ENCODE measurements around the gene SPACA6. TPM values are rescaled to one million over a fixed set of nuclear protein-coding genes. Genes with fewer than 3 reads are reported as not detected.
A peak's percentile ranks its signal among the peaks of the same experiment; 100 is the strongest.
"Not testable (repeated sequence)": the region's sequence is repeated elsewhere in the genome, so short reads cannot be mapped to it uniquely, and the experiment has no call there.

The SPACA6 gene
- total and polyA plus RNA-seq, 7 experiments from 2014 or later: 2.0 to 11.5 (median 7.2) TPM

DNA sequence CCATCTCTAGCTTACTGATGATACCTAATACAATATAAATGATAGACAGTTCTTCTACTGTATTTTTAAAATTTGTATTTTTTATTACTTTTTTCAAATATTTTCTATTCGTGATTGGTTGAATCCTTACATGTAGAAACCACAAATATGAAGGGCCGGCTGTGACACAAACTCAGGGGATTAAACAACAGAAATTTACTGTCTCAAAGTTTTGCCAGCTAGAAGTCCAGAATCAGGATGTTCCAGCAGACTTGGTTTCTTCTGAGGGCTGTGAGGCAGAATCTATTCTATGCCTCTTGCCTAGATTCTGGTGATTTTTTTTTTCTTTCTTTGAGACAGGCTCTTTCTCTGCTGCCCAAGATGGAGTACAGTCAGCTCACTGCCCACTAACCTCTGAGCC lies 44.8 kb downstream of the SPACA6 start:
- DNase-seq (no peak), ATAC-seq (no peak)
- Histone ChIP-seq H3K36me3 (ENCODE audit: control insufficient read depth in 2 of 3, insufficient read depth in 3 of 3, low read length in 3 of 3) (no peaks in the 10 kb centered on the region), H3K27ac (ENCODE audit: low read depth, low read length) (no peak overlapping the region), H3K9me3 (ENCODE audit: control insufficient read depth in 2 of 3, low read length in 3 of 3) (no peaks in the 10 kb centered on the region), H3K4me3 (ENCODE audit: low read length) (no peak overlapping the region), H3K4me1 (ENCODE audit: control insufficient read depth in 2 of 2, insufficient read depth in 2 of 2, low read length in 2 of 2) (no peaks in the 10 kb centered on the region), H3K27me3 (ENCODE audit: control insufficient read depth in 2 of 2, insufficient read depth in 2 of 2, low read length in 2 of 2) (no peaks in the 10 kb centered on the region)
- Mint-ChIP-seq H3K36me3 (no peaks in the 10 kb centered on the region), H3K4me3 (no peak overlapping the region), H3K27me3 (peaks cover 2 to 28% (median 19%) of the 10 kb centered on the region in 5 donors), H3K27ac (no peak overlapping the region), H3K4me1 (peaks cover 0 to 1% (median 0%) of the 10 kb centered on the region in 7 donors), H3K9me3 (peaks cover 0 to 7% (median 0%) of the 10 kb centered on the region in 11 donors)
- ChIA-PET POLR2A (no interaction called here), CTCF (interaction anchor here (0.6 kb wide), 1 partner anchor 222 kb away, joined by 4 read pairs; no protein-coding TSS in a partner anchor)
- intact Hi-C loops (cut with micrococcal nuclease): no loop called here

DNA sequence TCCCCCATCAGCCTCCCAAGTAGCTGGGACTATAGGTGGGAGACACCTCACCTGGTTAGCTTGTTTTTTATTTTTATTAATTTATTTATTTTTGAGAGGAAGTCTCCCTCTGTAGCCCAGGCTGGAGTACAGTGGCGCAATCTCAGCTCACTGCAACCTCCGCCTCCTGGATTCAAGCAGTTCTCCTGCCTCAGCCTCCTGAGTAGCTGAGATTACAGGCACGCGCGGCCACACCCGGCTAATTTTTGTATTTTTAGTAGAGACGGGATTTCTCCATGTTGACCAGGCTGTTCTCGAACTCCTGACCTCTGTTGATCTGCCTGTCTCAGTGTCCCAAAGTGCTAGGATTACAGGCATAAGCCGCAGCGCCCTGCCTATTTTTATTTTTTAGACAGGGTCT lies 45.4 kb downstream of the SPACA6 start:
- DNase-seq; H3K36me3 Mint-ChIP-seq; H3K9me3 ChIP-seq (ENCODE audit: control insufficient read depth in 2 of 3, low read length in 3 of 3); POLR2A ChIA-PET; ATAC-seq; H3K4me1 Mint-ChIP-seq; H3K27me3 ChIP-seq (ENCODE audit: control insufficient read depth in 2 of 2, insufficient read depth in 2 of 2, low read length in 2 of 2); H3K36me3 ChIP-seq (ENCODE audit: control insufficient read depth in 2 of 3, insufficient read depth in 3 of 3, low read length in 3 of 3); H3K4me3 ChIP-seq (ENCODE audit: low read length); H3K27ac ChIP-seq (ENCODE audit: low read depth, low read length); H3K27ac Mint-ChIP-seq; H3K4me3 Mint-ChIP-seq; intact Hi-C loops (cut with micrococcal nuclease); H3K4me1 ChIP-seq (ENCODE audit: control insufficient read depth in 2 of 2, insufficient read depth in 2 of 2, low read length in 2 of 2); H3K9me3 Mint-ChIP-seq: not testable (repeated sequence)
- CTCF ChIA-PET: interaction anchor here (0.6 kb wide), 1 partner anchor 223 kb away, joined by 4 read pairs; no protein-coding TSS in a partner anchor
- H3K27me3 Mint-ChIP-seq: peaks cover 2 to 28% (median 20%) of the 10 kb centered on the region in 5 donors

DNA sequence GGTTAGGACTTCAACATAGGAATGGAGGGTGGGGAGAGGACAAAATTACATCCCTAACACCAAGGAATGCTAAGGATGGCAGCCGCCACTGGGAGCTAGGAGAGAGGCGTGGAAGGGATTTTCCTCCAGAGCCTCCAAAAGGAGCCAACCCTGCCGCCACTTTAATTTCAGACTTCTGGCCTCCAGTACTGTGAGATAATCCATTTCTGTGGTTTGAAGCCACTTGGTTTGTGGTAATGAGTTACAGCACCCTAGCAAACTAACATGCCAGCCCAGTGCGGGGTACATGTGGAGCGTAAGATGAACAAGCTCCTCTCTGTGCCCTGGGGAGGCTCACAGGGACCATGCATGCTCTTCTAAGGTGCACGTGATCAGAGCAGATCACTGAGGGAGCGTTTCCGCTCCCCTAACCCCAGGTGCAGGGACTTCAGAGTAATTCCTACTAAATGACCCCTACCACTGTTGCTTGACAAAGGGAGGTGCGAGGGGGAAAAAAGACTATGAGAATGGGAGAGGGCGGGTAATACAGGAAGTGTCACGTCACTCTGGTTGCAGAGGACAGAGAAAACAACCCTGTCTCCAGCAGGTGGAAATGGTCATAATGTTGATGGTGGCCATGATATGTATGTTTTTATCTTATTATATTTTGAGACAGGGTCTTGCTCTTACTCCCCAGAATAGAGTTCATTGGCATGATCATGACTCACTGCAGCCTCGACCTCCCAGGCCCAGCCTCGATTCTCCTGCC lies 46.5 kb downstream of the SPACA6 start:
- intact Hi-C loops (cut with micrococcal nuclease): no loop called here
- H3K9me3 ChIP-seq (ENCODE audit: control insufficient read depth in 2 of 3, low read length in 3 of 3): no peaks in the 10 kb centered on the region
- Mint-ChIP-seq H3K4me1 (peaks cover 0 to 1% (median 0%) of the 10 kb centered on the region in 7 donors), H3K36me3 (no peaks in the 10 kb centered on the region), H3K9me3 (peaks cover 0 to 4% (median 0%) of the 10 kb centered on the region in 11 donors), H3K4me3 (no peak overlapping the region), H3K27me3 (peaks cover 2 to 28% (median 21%) of the 10 kb centered on the region in 5 donors), H3K27ac (peak overlapping the region in 1 of 9 donors; percentile 70)
- no peak for DNase-seq
- H3K27me3 ChIP-seq (ENCODE audit: control insufficient read depth in 2 of 2, insufficient read depth in 2 of 2, low read length in 2 of 2): no peaks in the 10 kb centered on the region
- no peaks in the 10 kb centered on the region for H3K4me1 ChIP-seq (ENCODE audit: control insufficient read depth in 2 of 2, insufficient read depth in 2 of 2, low read length in 2 of 2)
- no peak for ATAC-seq
- H3K4me3 ChIP-seq (ENCODE audit: low read length): no peak overlapping the region
- ChIA-PET POLR2A (no interaction called here), CTCF (interaction anchor here (1.1 kb wide), 1 partner anchor 38 kb away, joined by 3 read pairs; no protein-coding TSS in a partner anchor)
- H3K36me3 ChIP-seq (ENCODE audit: control insufficient read depth in 2 of 3, insufficient read depth in 3 of 3, low read length in 3 of 3): no peaks in the 10 kb centered on the region
- H3K27ac ChIP-seq (ENCODE audit: low read depth, low read length): no peak overlapping the region

DNA sequence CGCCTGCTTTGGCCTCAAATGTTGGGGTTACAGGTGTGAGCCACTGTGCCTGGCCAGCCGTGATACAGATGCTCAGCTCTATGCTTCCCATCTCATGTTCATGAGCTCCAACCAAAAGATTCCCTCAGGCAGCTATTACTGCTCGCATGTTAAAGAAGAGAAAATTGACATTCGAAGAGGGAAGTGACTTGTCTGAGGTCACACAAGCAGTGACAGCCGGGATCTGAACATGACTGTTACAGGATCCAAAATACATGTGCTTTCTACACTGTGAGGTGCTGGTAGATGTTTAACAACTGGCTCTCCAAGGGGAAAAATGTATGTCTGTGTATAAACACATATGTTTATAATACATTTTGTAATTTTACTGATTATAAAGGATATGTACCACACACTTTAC lies 47.2 kb downstream of the SPACA6 start:
- intact Hi-C loops (cut with micrococcal nuclease): no loop called here
- ATAC-seq (no peak), DNase-seq (no peak)
- H3K9me3 Mint-ChIP-seq: peaks cover 0 to 5% (median 0%) of the 10 kb centered on the region in 11 donors
- no peaks in the 10 kb centered on the region for H3K4me1 ChIP-seq (ENCODE audit: control insufficient read depth in 2 of 2, insufficient read depth in 2 of 2, low read length in 2 of 2)
- H3K9me3 ChIP-seq (ENCODE audit: control insufficient read depth in 2 of 3, low read length in 3 of 3): no peaks in the 10 kb centered on the region
- ChIA-PET POLR2A (no interaction called here), CTCF (interaction anchor here (1.1 kb wide), 1 partner anchor 38 kb away, joined by 3 read pairs; no protein-coding TSS in a partner anchor)
- no peak overlapping the region for H3K4me3 Mint-ChIP-seq
- no peak overlapping the region for H3K27ac ChIP-seq (ENCODE audit: low read depth, low read length)
- no peak overlapping the region for H3K4me3 ChIP-seq (ENCODE audit: low read length)
- H3K27ac Mint-ChIP-seq: no peak overlapping the region
- no peaks in the 10 kb centered on the region for H3K27me3 ChIP-seq (ENCODE audit: control insufficient read depth in 2 of 2, insufficient read depth in 2 of 2, low read length in 2 of 2)
- H3K36me3 Mint-ChIP-seq: no peaks in the 10 kb centered on the region
- H3K4me1 Mint-ChIP-seq: peaks cover 0 to 1% (median 0%) of the 10 kb centered on the region in 7 donors
- peaks cover 2 to 21% (median 19%) of the 10 kb centered on the region in 5 donors for H3K27me3 Mint-ChIP-seq
- H3K36me3 ChIP-seq (ENCODE audit: control insufficient read depth in 2 of 3, insufficient read depth in 3 of 3, low read length in 3 of 3): no peaks in the 10 kb centered on the region

DNA sequence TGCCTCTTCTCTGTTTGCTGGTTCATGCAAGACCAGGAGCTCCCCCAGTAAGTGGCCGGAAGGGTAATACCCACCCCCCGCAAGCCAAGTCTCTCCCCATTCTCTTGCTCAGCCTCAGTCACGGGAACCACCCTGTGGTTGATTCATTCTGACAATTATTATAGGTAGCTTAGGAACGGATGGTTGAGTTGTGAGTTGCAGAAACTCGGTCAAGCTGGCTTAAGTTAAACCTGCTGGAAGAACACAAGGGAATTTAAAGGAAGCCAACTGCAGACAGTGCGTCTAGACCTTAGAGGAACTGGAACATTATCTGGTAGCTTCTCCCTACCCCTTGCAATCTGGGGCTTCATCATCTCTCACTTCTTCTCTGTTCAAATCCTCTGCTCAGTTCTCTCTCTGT lies 49.7 kb downstream of the SPACA6 start:
- H3K27me3 Mint-ChIP-seq: peaks cover 0 to 16% (median 7%) of the 10 kb centered on the region in 5 donors
- CTCF ChIA-PET: interaction anchor here (0.6 to 0.7 kb wide), 2 partner anchors 18 to 1577 kb away, joined by 3 to 4 read pairs; partner anchors contain the start of gene FPR2
- peaks cover 0 to 10% (median 0%) of the 10 kb centered on the region in 11 donors for H3K9me3 Mint-ChIP-seq

DNA sequence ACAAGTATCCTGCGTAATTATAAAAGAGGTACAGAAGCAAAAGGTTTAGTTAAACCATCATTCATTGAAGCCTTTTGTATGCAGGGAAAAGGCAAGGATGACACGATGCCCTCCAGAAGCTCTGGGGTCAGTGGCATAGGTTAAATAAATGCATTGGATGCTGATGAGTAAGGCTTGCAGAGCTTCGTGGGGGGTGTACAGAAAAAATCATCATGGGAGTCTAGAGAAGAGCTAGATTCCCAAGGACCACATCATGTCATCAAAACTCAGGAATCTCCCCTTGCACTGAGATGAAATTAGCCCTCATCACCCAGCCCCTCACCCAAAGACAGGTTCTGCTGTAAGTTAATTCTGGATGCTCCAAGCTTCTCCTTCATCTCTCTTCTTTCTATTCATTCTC lies 50.3 kb downstream of the SPACA6 start:
- CTCF ChIA-PET: no interaction called here
- intact Hi-C loops (cut with micrococcal nuclease): no loop called here
- no peaks in the 10 kb centered on the region for H3K4me1 ChIP-seq (ENCODE audit: control insufficient read depth in 2 of 2, insufficient read depth in 2 of 2, low read length in 2 of 2)
- H3K27ac ChIP-seq (ENCODE audit: low read depth, low read length): no peak overlapping the region
- H3K27me3 Mint-ChIP-seq: peaks cover 0 to 16% (median 7%) of the 10 kb centered on the region in 5 donors
- DNase-seq (no peak), ATAC-seq (no peak)
- POLR2A ChIA-PET: no interaction called here
- no peak overlapping the region for H3K4me3 ChIP-seq (ENCODE audit: low read length)
- no peak overlapping the region for H3K4me3 Mint-ChIP-seq
- H3K27me3 ChIP-seq (ENCODE audit: control insufficient read depth in 2 of 2, insufficient read depth in 2 of 2, low read length in 2 of 2): no peaks in the 10 kb centered on the region
- H3K9me3 ChIP-seq (ENCODE audit: control insufficient read depth in 2 of 3, low read length in 3 of 3): no peaks in the 10 kb centered on the region
- H3K36me3 Mint-ChIP-seq: no peaks in the 10 kb centered on the region
- H3K4me1 Mint-ChIP-seq: no peaks in the 10 kb centered on the region
- H3K9me3 Mint-ChIP-seq: peaks cover 0 to 14% (median 0%) of the 10 kb centered on the region in 11 donors
- H3K27ac Mint-ChIP-seq: no peak overlapping the region
- no peaks in the 10 kb centered on the region for H3K36me3 ChIP-seq (ENCODE audit: control insufficient read depth in 2 of 3, insufficient read depth in 3 of 3, low read length in 3 of 3)

More for the DNA sequence above, 49.7 kb downstream of the SPACA6 start:
- Histone ChIP-seq H3K36me3 (ENCODE audit: control insufficient read depth in 2 of 3, insufficient read depth in 3 of 3, low read length in 3 of 3) (no peaks in the 10 kb centered on the region), H3K27me3 (ENCODE audit: control insufficient read depth in 2 of 2, insufficient read depth in 2 of 2, low read length in 2 of 2) (no peaks in the 10 kb centered on the region), H3K4me3 (ENCODE audit: low read length) (no peak overlapping the region), H3K9me3 (ENCODE audit: control insufficient read depth in 2 of 3, low read length in 3 of 3) (no peaks in the 10 kb centered on the region), H3K27ac (ENCODE audit: low read depth, low read length) (no peak overlapping the region), H3K4me1 (ENCODE audit: control insufficient read depth in 2 of 2, insufficient read depth in 2 of 2, low read length in 2 of 2) (no peaks in the 10 kb centered on the region)
- intact Hi-C loops (cut with micrococcal nuclease): no loop called here
- Mint-ChIP-seq H3K36me3 (no peaks in the 10 kb centered on the region), H3K4me1 (no peaks in the 10 kb centered on the region), H3K4me3 (no peak overlapping the region), H3K27ac (no peak overlapping the region)
- no peak for DNase-seq
- POLR2A ChIA-PET: no interaction called here
- ATAC-seq: peak; percentile 34

DNA sequence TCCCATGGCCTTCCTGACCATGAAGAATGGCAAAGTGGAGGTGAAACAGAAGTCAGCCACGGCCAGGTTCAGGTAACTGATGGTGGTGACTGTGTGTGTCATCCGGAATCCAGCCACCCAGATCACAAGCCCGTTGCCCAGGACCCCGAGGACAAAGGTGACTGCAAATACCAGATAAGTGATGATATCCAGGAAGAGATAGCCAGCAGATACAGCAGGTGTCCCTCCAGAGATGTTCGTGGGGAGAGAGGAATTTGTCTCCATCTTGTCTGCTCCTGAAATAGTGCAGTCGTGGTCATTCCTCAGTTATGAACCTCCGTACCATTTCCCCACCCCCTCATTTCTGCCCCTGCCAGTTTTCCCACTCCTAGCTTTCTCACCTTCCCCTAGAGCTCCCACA lies 53.6 kb downstream of the SPACA6 start:
- no peak overlapping the region for H3K4me3 ChIP-seq (ENCODE audit: low read length)
- Mint-ChIP-seq H3K27me3 (peaks cover 0 to 16% (median 7%) of the 10 kb centered on the region in 5 donors), H3K36me3 (peaks cover 0 to 3% (median 0%) of the 10 kb centered on the region in 5 donors), H3K4me3 (no peak overlapping the region), H3K27ac (no peak overlapping the region), H3K4me1 (no peaks in the 10 kb centered on the region), H3K9me3 (peaks cover 0 to 14% (median 2%) of the 10 kb centered on the region in 11 donors)
- no peaks in the 10 kb centered on the region for H3K4me1 ChIP-seq (ENCODE audit: control insufficient read depth in 2 of 2, insufficient read depth in 2 of 2, low read length in 2 of 2)
- DNase-seq (no peak), ATAC-seq (no peak)
- POLR2A ChIA-PET: no interaction called here
- CTCF ChIA-PET: no interaction called here
- no peaks in the 10 kb centered on the region for H3K27me3 ChIP-seq (ENCODE audit: control insufficient read depth in 2 of 2, insufficient read depth in 2 of 2, low read length in 2 of 2)
- intact Hi-C loops (cut with micrococcal nuclease): no loop called here
- no peak overlapping the region for H3K27ac ChIP-seq (ENCODE audit: low read depth, low read length)
- no peaks in the 10 kb centered on the region for H3K9me3 ChIP-seq (ENCODE audit: control insufficient read depth in 2 of 3, low read length in 3 of 3)
- no peaks in the 10 kb centered on the region for H3K36me3 ChIP-seq (ENCODE audit: control insufficient read depth in 2 of 3, insufficient read depth in 3 of 3, low read length in 3 of 3)
